Vagina (tissue), 2 donors: ENCODE measurements around the gene STPG2.

Experiments used
- CTCF ChIP-seq, 3 experiments: fragments of 450-650 bp in 2 of 3; fragments of 200-600 bp in 1 of 3; sonication (generic) in 1 of 3; IDR thresholded peaks; one replicate each; pipeline ENCODE4 v1.5.1; 2017 to 2019; ENCODE audit warnings: antibody characterized with exemption in 3 of 3, mild to moderate bottlenecking in 2 of 3, moderate library complexity in 2 of 3
- POLR2AphosphoS5 ChIP-seq, 2 donors: sonication (generic); formaldehyde crosslinking; IDR thresholded peaks; one replicate each; pipeline ENCODE4 v1.9.0; 2017; ENCODE audit warnings: antibody characterized with exemption in 2 of 2, mild to moderate bottlenecking in 2 of 2, low read depth in 1 of 2; ENCODE audit not compliant: insufficient read depth in 1 of 2

GRCh38 chr4:97841512-97841911 is 301.8 kb downstream of the STPG2 start:
- TF ChIP-seq CTCF (IDR thresholded peaks at IDR 0.05) (no peak), POLR2AphosphoS5 (IDR thresholded peaks at IDR 0.05; ENCODE audit: insufficient read depth in 1 of 2, low read depth in 1 of 2) (no peak)
